Ovary (tissue), 3 donors: ENCODE data around the gene TXNDC15.
"Not testable (repeated sequence)": the region's sequence is repeated elsewhere in the genome, so short reads cannot be mapped to it uniquely, and the experiment has no call there.

ENCODE experiments used
- CTCF ChIP-seq, 3 donors: fragments of 450-650 bp in 2 of 3; fragments of 200-600 bp in 1 of 3; IDR thresholded peaks; one replicate each; pipeline versions ENCODE4 v1.5.1 to v1.8.0; 2016 to 2022; ENCODE audit warnings: antibody characterized with exemption in 3 of 3, mild to moderate bottlenecking in 1 of 3
- EP300 ChIP-seq: sonication (generic); formaldehyde crosslinking; IDR thresholded peaks from one replicate; pipeline ENCODE4 v1.6.1; 2017; ENCODE audit warnings: antibody characterized with exemption
- POLR2A ChIP-seq: fragments of 450-650 bp; IDR thresholded peaks from one replicate; pipeline ENCODE4 v1.6.1; 2017; ENCODE audit warnings: antibody characterized with exemption, mild to moderate bottlenecking, moderate library complexity
- donor health status: DM: no; HTN: no; CAD: no.

- TF ChIP-seq CTCF (IDR thresholded peaks at IDR 0.05); POLR2A; EP300: not testable (repeated sequence)
Measured at GRCh38 chr5:134856465-134856864, 17.7 kb upstream of the TXNDC15 start.
